HAP-1 (cell line): ENCODE data around the gene B3GNT7.
"Not testable (repeated sequence)": the region's sequence is repeated elsewhere in the genome, so short reads cannot be mapped to it uniquely, and the experiment has no call there.

Experiments
- DNase-seq, 2 experiments: peaks; one replicate each; pipeline ENCODE4 v3.0.0-alpha.2; 2016 to 2020; ENCODE audit warnings: low spot score in 2 of 2
- H3K27me3 ChIP-seq: fragments of 250-450 bp; sonication (Bioruptor Pico); 2 replicates; pipeline ENCODE4 v1.5.1; 2020; ENCODE audit warnings: low read depth, mild to moderate bottlenecking, moderate library complexity
- H3K36me3 ChIP-seq: fragments of 250-450 bp; sonication (Bioruptor Pico); replicated peaks from 2 replicates; pipeline ENCODE4 v1.5.1; 2020; ENCODE audit warnings: mild to moderate bottlenecking
- H3K4me1 ChIP-seq: fragments of 250-450 bp; sonication (Bioruptor Pico); 2 replicates; pipeline ENCODE4 v1.5.1; 2020; ENCODE audit warnings: mild to moderate bottlenecking
- H3K4me3 ChIP-seq: fragments of 250-450 bp; sonication (Bioruptor Pico); 2 replicates; pipeline ENCODE4 v1.5.1; 2020; ENCODE audit warnings: mild to moderate bottlenecking, moderate library complexity
- H3K9me3 ChIP-seq: fragments of 250-450 bp; sonication (Bioruptor Pico); 2 replicates; pipeline ENCODE4 v1.5.1; 2020; ENCODE audit warnings: mild to moderate bottlenecking, moderate library complexity
- in situ Hi-C: fragments of 300-500 bp; cut with MboI; formaldehyde crosslinking; loops from 3 replicates; pipeline ENCODE4 v1.14.3; 2020; ENCODE audit warnings: low sequenced_read_pairs, inconsistent platforms, mixed read lengths

The B3GNT7 gene

DNA sequence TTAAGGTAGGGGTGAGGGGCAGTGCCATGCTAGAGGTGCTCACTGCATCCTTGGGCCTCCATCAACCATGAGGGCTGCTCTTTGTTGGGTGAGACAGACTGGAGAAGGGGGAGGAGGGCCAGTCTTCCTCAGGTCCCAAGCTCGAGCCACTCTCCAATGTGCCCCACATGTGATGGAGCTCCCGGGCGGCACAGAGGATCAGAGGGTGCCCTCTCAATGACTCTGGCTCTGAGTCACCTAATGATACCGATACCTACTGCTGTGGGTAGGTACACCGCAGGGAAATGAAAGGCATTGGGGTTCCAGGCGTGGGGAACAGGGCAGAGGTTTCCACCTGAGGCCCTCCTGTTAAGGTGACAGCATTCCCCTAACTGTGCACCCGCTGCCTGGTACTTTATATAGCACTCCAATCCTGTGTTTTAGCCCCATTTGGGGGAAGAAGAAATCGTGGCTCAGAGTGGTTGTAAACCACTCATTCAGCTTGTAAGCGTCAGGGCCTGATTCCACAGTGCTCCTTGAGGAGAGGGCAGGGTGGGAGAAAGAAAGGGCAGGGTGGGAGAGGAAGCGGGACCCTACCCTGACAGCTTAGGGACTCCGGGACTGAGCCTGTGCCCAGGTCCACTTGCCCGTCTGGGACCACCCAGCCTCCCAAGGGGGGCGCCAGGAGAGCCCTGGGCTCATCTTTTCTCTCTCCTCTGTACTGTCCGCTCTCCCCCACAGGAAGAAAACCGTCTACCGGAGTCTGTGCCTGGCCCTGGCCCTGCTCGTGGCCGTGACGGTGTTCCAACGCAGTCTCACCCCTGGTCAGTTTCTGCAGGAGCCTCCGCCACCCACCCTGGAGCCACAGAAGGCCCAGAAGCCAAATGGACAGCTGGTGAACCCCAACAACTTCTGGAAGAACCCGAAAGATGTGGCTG, 1.8 kb downstream of the B3GNT7 start:
- Histone ChIP-seq H3K9me3 (no peaks in the 10 kb centered on the region), H3K4me1 (peaks cover 6% of the 10 kb centered on the region), H3K36me3 (no peaks in the 10 kb centered on the region), H3K4me3 (no peak overlapping the region), H3K27me3 (no peaks in the 10 kb centered on the region)
- in situ Hi-C loops, result no loop called here
- DNase-seq, result no peak

DNA sequence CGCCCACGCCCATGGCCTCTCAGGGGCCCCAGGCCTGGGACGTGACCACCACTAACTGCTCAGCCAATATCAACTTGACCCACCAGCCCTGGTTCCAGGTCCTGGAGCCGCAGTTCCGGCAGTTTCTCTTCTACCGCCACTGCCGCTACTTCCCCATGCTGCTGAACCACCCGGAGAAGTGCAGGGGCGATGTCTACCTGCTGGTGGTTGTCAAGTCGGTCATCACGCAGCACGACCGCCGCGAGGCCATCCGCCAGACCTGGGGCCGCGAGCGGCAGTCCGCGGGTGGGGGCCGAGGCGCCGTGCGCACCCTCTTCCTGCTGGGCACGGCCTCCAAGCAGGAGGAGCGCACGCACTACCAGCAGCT, 2.4 kb downstream of the B3GNT7 start:
- Histone ChIP-seq H3K9me3 (no peaks in the 10 kb centered on the region), H3K27me3 (no peaks in the 10 kb centered on the region), H3K4me3 (no peak overlapping the region), H3K4me1 (peaks cover 6% of the 10 kb centered on the region), H3K36me3 (no peaks in the 10 kb centered on the region)
- in situ Hi-C loops, result no loop called here
- DNase-seq, result no peak

DNA sequence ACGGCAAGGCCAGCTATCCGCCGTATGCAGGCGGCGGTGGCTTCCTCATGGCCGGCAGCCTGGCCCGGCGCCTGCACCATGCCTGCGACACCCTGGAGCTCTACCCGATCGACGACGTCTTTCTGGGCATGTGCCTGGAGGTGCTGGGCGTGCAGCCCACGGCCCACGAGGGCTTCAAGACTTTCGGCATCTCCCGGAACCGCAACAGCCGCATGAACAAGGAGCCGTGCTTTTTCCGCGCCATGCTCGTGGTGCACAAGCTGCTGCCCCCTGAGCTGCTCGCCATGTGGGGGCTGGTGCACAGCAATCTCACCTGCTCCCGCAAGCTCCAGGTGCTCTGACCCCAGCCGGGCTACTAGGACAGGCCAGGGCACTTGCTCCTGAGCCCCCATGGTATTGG, 3.1 kb downstream of the B3GNT7 start:
- Histone ChIP-seq H3K4me1 (peaks cover 6% of the 10 kb centered on the region), H3K27me3 (no peaks in the 10 kb centered on the region), H3K9me3 (no peaks in the 10 kb centered on the region), H3K36me3 (no peaks in the 10 kb centered on the region), H3K4me3 (no peak overlapping the region)
- in situ Hi-C loops, result no loop called here
- DNase-seq, result no peak

DNA sequence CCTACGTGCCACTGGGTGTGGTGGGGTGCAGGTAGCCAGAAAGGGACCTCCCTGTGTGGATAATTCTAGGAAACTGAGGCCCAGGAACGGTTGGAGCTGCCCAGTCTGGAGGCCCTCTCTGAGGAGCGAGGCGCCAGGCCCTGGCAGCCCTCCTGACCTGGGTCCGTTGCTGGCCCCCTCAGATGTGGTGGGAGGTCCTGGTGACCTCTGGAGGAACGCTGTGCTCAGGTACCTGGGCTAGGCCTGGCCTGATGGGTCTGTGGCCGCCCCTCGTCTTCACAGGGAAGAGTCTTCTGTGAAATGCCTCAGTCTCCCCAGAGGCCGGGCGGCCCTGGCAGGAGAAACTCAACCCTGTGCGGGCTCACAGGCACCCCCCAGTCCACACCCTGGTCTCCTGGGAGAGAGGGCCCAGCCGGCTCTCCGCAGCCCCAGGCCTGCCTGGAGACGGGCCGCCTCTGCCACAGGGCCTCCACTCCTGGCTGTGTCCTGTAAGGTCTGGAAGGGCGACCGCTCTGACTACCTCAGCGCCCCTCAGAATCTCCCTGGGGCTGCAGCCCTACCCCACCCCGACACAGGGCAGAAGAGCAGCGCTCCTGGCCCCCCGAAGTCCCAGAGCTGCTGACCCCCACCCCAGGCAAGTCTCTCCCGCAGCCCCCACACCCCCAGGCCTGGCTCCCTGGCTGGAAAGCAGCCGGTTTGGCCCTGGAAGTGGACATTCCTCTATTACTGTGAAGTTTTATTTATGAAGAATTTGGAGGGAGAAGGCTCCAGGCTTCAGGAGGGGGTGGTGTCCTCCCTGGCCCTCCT, 3.7 kb downstream of the B3GNT7 start:
- Histone ChIP-seq H3K4me3 (no peak overlapping the region), H3K9me3 (no peaks in the 10 kb centered on the region), H3K27me3 (no peaks in the 10 kb centered on the region), H3K4me1 (peaks cover 6% of the 10 kb centered on the region), H3K36me3 (no peaks in the 10 kb centered on the region)
- in situ Hi-C loops, result no loop called here
- DNase-seq, result no peak

DNA sequence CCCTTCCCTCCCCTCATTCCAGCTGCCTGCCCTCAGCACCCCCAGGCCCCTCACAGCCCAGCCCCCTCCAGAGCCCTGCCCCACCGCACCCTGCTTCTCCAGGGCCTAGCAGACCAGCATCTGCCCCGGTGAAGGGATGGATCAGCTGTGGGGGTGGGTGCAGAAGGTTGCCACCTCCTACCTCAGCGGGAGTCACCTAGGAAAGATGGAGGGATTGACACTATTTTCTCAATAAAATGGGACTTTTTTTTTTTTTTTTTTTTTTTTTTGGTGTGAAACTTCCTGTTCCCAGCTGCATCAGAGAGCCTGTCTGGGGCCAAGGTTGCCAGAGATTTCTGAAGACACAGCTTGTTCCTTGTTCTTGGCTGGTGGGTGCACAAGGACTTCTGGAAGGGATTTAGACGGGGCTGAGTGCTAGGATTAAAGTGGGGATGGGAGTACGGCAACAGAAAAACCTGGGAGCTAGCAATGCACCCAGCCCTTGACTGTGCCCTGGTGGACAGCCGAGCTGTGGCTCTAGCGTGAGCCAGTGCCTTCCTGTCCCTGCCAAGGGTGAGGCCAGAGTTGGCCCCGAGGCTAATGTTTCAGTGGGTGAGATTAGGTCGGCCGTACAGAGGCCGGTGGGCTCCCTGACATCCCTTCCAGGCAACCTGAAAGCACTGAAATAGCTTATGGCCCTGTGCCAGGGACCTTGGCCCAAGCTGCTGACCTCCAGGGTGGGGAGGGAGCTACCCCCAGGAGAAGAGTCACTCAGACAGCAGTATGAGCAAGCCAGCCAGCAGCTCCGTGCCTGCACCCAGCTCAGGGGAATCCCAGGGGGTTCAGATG, 4.6 kb downstream of the B3GNT7 start:
- H3K9me3 ChIP-seq, result no peaks in the 10 kb centered on the region
- in situ Hi-C loops, result no loop called here
- H3K4me1 ChIP-seq, result peaks cover 6% of the 10 kb centered on the region
- peak in 1 of 2 experiments; percentile 35 for DNase-seq
- H3K36me3 ChIP-seq, result no peaks in the 10 kb centered on the region
- no peaks in the 10 kb centered on the region for H3K27me3 ChIP-seq
- H3K4me3 ChIP-seq, result no peak overlapping the region

DNA sequence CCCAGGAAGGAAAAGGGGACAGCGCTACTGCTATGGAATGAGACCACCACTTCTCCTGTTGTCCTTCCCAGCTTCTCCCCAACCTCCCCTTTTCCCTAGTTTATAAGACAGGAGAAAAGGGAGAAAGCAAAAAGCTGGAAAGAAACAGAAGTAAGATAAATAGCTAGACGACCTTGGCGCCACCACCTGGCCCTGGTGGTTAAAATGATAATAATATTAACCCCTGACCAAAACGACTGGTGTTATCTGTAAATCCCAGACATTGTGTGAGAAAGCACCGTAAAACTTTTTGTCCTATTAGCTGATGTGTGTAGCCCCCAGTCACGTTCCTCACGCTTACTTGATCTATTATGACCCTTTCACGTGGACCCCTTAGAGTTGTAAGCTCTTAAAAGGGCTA, 5.2 kb downstream of the B3GNT7 start:
- H3K4me1 ChIP-seq, H3K9me3 ChIP-seq, H3K4me3 ChIP-seq, in situ Hi-C loops, DNase-seq, H3K36me3 ChIP-seq, H3K27me3 ChIP-seq: not testable (repeated sequence)

DNA sequence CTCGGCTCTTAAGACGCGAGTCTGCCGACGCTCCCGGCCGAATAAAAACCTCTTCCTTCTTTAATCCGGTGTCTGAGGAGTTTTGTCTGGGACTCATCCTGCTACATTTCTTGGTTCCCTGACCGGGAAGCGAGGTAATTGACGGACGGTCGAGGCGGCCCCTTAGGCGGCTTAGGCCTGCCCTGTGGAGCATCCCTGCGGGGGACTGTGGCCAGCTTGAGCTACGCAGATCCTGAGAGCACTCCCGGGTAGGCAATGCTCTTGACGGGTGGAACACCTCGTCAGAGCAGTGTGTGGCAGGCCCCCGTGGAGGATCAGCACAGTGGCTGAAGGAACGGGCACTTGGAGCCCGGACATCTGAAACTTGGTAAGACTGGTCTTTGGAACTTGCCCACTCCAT, 5.6 kb downstream of the B3GNT7 start:
- H3K36me3 ChIP-seq, H3K9me3 ChIP-seq, DNase-seq, H3K4me3 ChIP-seq, H3K27me3 ChIP-seq, H3K4me1 ChIP-seq, in situ Hi-C loops: not testable (repeated sequence)

DNA sequence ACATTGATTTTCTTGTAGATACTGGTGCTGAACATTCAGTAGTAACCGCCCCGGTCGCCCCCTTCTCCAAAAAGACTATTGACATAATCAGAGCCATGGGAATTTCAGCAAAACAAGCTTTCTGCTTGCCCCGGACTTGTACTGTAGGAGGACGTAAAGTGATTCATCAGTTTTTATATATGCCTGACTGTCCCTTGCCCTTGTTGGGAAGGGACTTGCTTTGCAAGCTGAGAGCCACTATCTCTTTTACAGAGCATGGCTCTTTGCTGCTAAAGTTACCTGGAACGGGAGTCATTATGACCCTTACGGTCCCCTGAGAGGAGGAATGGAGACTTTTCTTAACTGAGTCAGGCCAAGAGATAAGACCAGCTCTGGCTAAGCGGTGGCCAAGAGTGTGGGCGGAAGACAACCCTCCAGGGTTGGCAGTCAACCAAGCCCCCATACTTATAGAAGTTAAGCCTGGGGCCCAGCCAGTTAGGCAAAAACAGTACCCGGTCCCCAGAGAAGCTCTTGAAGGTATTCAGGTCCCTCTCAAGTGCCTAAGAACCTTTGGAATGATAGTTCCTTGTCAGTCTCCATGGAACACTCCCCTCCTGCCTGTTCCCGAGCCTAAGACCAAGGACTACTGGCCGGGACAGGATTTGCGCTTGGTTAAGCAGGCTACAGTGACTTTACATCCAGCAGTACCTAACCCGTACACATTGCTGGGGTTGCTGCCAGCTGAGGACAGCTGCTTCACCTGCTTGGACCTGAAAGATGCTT, 8.1 kb downstream of the B3GNT7 start:
- H3K9me3 ChIP-seq, H3K4me3 ChIP-seq, H3K4me1 ChIP-seq, H3K27me3 ChIP-seq, H3K36me3 ChIP-seq, DNase-seq, in situ Hi-C loops: not testable (repeated sequence)

DNA sequence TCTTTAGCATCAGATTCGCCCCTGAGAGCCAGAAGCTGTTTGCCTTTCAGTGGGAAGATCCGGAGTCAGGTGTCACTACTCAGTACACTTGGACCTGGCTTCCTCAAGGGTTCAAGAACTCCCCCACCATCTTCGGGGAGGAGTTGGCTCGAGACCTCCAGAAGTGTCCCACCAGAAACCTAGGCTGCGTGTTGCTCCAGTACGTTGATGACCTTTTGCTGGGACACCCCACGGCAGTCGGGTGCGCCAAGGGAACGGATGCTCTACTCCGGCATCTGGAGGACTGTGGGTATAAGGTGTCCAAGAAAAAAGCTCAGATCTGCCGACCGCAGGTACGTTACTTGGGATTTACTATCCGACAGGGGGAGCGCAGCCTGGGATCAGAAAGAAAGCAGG, 8.7 kb downstream of the B3GNT7 start:
- H3K27me3 ChIP-seq, in situ Hi-C loops, H3K9me3 ChIP-seq, H3K36me3 ChIP-seq, H3K4me1 ChIP-seq, H3K4me3 ChIP-seq, DNase-seq: not testable (repeated sequence)

DNA sequence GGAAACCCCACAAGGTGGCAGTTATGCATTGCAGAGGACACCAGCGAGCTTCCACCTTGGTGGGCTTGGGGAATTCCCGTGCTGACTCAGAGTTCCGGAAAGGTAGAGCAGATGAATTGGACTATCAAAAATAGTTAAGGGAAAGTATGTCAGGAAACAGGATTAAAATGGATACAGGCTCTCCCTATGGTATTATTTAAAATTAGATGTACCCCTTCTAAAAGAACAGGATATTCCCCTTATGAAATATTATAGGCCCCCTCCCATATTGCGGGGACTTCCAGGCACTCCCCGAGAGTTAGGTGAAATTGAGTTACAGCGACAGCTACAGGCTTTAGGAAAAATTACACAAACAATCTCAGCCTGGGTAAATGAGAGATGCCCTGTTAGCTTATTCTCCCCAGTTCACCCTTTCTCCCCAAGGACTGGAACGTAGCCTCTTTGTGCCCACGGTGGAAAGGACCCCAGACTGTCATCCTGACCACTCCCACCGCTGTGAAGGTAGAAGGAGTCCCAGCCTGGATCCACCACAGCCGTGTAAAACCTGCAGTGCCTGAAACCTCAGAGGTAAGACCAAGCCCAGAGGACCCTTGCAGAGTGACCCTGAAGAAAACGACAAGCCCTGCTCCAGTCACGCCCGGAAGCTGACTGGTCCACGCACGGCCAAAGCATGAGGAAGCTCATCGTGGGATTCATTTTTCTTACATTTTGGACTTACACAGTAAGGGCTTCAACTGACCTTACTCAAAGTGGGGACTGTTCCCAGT, 10.3 kb downstream of the B3GNT7 start:
- H3K4me1 ChIP-seq, in situ Hi-C loops, H3K36me3 ChIP-seq, DNase-seq, H3K4me3 ChIP-seq, H3K27me3 ChIP-seq: not testable (repeated sequence)
- H3K9me3 ChIP-seq, result peaks cover 23% of the 10 kb centered on the region

DNA sequence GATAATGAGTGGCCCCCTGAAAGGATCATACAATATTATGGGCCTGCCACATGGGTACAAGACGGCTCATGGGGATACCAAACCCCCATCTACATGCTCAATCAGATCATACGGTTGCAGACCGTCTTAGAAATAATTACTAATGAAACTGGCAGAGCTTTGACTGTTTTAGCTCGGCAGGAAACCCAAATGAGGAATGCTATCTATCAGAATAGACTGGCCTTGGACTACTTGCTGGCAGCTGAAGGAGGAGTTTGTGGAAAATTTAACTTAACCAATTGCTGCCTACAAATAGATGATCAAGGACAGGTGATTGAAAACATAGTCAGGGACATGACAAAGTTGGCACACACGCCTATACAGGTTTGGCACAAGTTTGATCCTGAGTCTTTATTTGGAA, 12.2 kb downstream of the B3GNT7 start:
- H3K4me3 ChIP-seq, in situ Hi-C loops, H3K27me3 ChIP-seq, DNase-seq, H3K36me3 ChIP-seq: not testable (repeated sequence)
- H3K9me3 ChIP-seq, result peaks cover 26% of the 10 kb centered on the region
- H3K4me1 ChIP-seq, result peaks cover 21% of the 10 kb centered on the region

DNA sequence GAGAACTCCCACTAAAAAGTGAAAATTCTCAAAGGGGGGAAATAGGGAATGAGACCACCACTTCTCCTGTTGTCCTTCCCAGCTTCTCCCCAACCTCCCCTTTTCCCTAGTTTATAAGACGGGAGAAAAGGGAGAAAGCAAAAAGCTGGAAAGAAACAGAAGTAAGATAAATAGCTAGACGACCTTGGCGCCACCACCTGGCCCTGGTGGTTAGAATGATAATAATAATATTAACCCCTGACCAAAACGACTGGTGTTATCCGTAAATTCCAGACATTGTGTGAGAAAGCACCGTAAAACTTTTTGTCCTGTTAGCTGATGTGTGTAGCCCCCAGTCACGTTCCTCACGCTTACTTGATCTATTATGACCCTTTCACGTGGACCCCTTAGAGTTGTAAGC, 12.8 kb downstream of the B3GNT7 start:
- H3K36me3 ChIP-seq, H3K4me3 ChIP-seq, DNase-seq, in situ Hi-C loops, H3K27me3 ChIP-seq: not testable (repeated sequence)
- peaks cover 26% of the 10 kb centered on the region for H3K9me3 ChIP-seq
- peaks cover 27% of the 10 kb centered on the region for H3K4me1 ChIP-seq
